K562 (cell line): ENCODE measurements around the gene LIPI. TPM values are rescaled to one million over a fixed set of nuclear protein-coding genes. Genes with fewer than 3 reads are reported as not detected.

Experiments
- ATAC-seq: fragments of 200-7000 bp; cut with Tn5 transposase; 3 replicates; pipeline ENCODE4 v1.9.1; 2020; ENCODE audit warnings: moderate library complexity
- BruUV-seq: library from RNA; stranded (reverse); fragments of 400-500 nt; replicated peaks from 2 replicates; lab custom pipeline; 2021; lab: Mats Ljungman, UMichigan
- CTCF ChIA-PET: fragments of 300-600 bp; formaldehyde crosslinking; extraction: SDS; loops from one replicate; lab custom pipeline; 2021; ENCODE audit warnings: low intra/inter-chr PET ratio; lab: Yijun Ruan, JAX
- POLR2A ChIA-PET: fragments of 300-600, 350-650 bp; sonication (Branson Sonifier 250); formaldehyde crosslinking; extraction: SDS; loops from one replicate; lab custom pipeline; 2021; ENCODE audit warnings: antibody characterized with exemption, inconsistent platforms; lab: Yijun Ruan, JAX
- DNase-seq, 4 experiments: peaks; one replicate each; pipeline versions ENCODE4 v3.0.0 to v3.0.0-alpha.2; 2011 to 2018; ENCODE audit warnings: low spot score in 3 of 4, mixed read lengths in 3 of 4; ENCODE audit errors: extremely low read depth in 1 of 4
- FAIRE-seq: peaks from 2 replicates; lab custom pipeline; 2011; peaks lifted over from hg19 to GRCh38; lab: Jason Lieb, UNC
- H2AFZ ChIP-seq: 2 replicates; pipeline ENCODE4 v1.6.0; 2011; ENCODE audit warnings: low read depth, low read length, control low read depth, inconsistent platforms
- H3K27ac ChIP-seq: fragments of 200-600 bp; 3 replicates; pipeline ENCODE4 v1.8.0; 2011; ENCODE audit warnings: low read depth, mild to moderate bottlenecking, control low read depth, inconsistent platforms, low read length, moderate library complexity, mixed read lengths; ENCODE audit errors: extremely low read depth
- H3K27me3 ChIP-seq, 2 experiments: fragments of 300-600 bp in 1 of 2; 2 replicates in 1 of 2; 3 replicates in 1 of 2; pipeline versions ENCODE4 v1.6.0 to v1.8.0; 2011; ENCODE audit warnings: inconsistent platforms in 2 of 2, low read length in 2 of 2, mild to moderate bottlenecking in 1 of 2, mixed read lengths in 1 of 2, moderate library complexity in 1 of 2; ENCODE audit not compliant: control insufficient read depth in 2 of 2, insufficient read depth in 2 of 2
- H3K36me3 ChIP-seq: fragments of 300-600 bp; 3 replicates; pipeline ENCODE4 v1.8.0; 2011; ENCODE audit warnings: mild to moderate bottlenecking, low read length, inconsistent platforms; ENCODE audit not compliant: control insufficient read depth, insufficient read depth
- H3K4me1 ChIP-seq, 2 experiments: fragments of 200-600 bp in 1 of 2; replicated peaks in 1 of 2; 2 replicates in 1 of 2; 3 replicates in 1 of 2; pipeline versions ENCODE4 v1.5.1 to v1.8.0; 2011; ENCODE audit warnings: inconsistent platforms in 2 of 2, low read length in 2 of 2, mild to moderate bottlenecking in 1 of 2, mixed read lengths in 1 of 2, moderate library complexity in 1 of 2; ENCODE audit not compliant: control insufficient read depth in 2 of 2, insufficient read depth in 2 of 2
- H3K4me2 ChIP-seq: 2 replicates; pipeline ENCODE4 v1.6.1; 2011; ENCODE audit warnings: low read length, control low read depth, inconsistent platforms, mixed read lengths; ENCODE audit not compliant: insufficient read depth
- H3K4me3 ChIP-seq: fragments of 200-600 bp; sonication (generic), shearing (Covaris generic); 2 replicates; pipeline ENCODE4 v1.5.1; 2016; ENCODE audit warnings: control low read depth, inconsistent platforms
- H3K79me2 ChIP-seq: fragments of 200-600 bp; 3 replicates; pipeline ENCODE4 v1.8.0; 2011; ENCODE audit warnings: low read length, inconsistent platforms; ENCODE audit not compliant: control insufficient read depth, insufficient read depth
- H3K9ac ChIP-seq, 2 experiments: 2 replicates each; pipeline versions ENCODE4 v1.6.0 to v1.6.1; 2011; ENCODE audit warnings: low read depth in 2 of 2, low read length in 2 of 2, control low read depth in 1 of 2, inconsistent platforms in 1 of 2, mild to moderate bottlenecking in 1 of 2, mixed read lengths in 1 of 2; ENCODE audit not compliant: insufficient read depth in 1 of 2
- H3K9me1 ChIP-seq: one replicate; pipeline ENCODE4 v1.6.0; 2011; ENCODE audit warnings: inconsistent platforms, mild to moderate bottlenecking, low read length, moderate library complexity; ENCODE audit not compliant: control insufficient read depth, insufficient read depth
- H3K9me3 ChIP-seq: replicated peaks from 2 replicates; pipeline ENCODE4 v1.5.1; 2011; ENCODE audit warnings: low read depth, low read length, inconsistent platforms; ENCODE audit not compliant: control insufficient read depth, insufficient read depth
- H4K20me1 ChIP-seq: replicated peaks from 2 replicates; pipeline ENCODE4 v1.6.1; 2011; ENCODE audit warnings: low read length, inconsistent platforms, mixed read lengths; ENCODE audit not compliant: control insufficient read depth, insufficient read depth
- BMI1 ChIP-seq: fragments of 150-350 bp; IDR thresholded peaks from 2 replicates; pipeline ENCODE4 v1.6.1; 2014; ENCODE audit warnings: low read length
- CREB1 ChIP-seq, 2 experiments: sonication (generic) in 1 of 2; formaldehyde crosslinking in 1 of 2; IDR thresholded peaks; 2 replicates each; pipeline versions ENCODE4 v1.6.1 to v1.8.0; 2012 to 2022; ENCODE audit warnings: inconsistent platforms in 1 of 2, mild to moderate bottlenecking in 1 of 2, missing genetic modification reagents in 1 of 2, moderate library complexity in 1 of 2
- CTBP1 ChIP-seq: fragments of 450-650 bp; IDR thresholded peaks from 2 replicates; pipeline ENCODE4 v1.6.1; 2016; ENCODE audit warnings: borderline replicate concordance
- E2F3 ChIP-seq: fragments of 250-450 bp; sonication (Bioruptor Pico); IDR thresholded peaks from 2 replicates; pipeline ENCODE4 v1.4.0; 2020; ENCODE audit warnings: mild to moderate bottlenecking
- FOXK2 ChIP-seq, 2 experiments: fragments of 450-650 bp; IDR thresholded peaks in 1 of 2; conservative IDR thresholded peaks in 1 of 2; 2 replicates each; pipeline ENCODE4 v1.6.1; 2016; ENCODE audit warnings: low read depth in 2 of 2, mild to moderate bottlenecking in 1 of 2
- MCM7 ChIP-seq, 2 experiments: fragments of 450-650 bp; IDR thresholded peaks; 2 replicates each; pipeline ENCODE4 v1.6.1; 2016 to 2018
- MED1 ChIP-seq: sonication (generic); formaldehyde crosslinking; IDR thresholded peaks from 2 replicates; pipeline ENCODE4 v1.8.1; 2023; ENCODE audit warnings: missing genetic modification reagents, borderline replicate concordance
- NBN ChIP-seq: fragments of 450-650 bp; IDR thresholded peaks from 2 replicates; pipeline ENCODE4 v1.6.1; 2016; ENCODE audit warnings: low read depth, mild to moderate bottlenecking
- RBFOX2 ChIP-seq: fragments of 200-400 bp; formaldehyde crosslinking; IDR thresholded peaks from 2 replicates; pipeline ENCODE4 v1.6.1; 2017; ENCODE audit warnings: low read depth, mild to moderate bottlenecking, low read length, moderate library complexity
- THRB ChIP-seq: fragments of 450-650 bp; formaldehyde crosslinking; conservative IDR thresholded peaks from 2 replicates; pipeline ENCODE4 v1.4.0; 2022; ENCODE audit warnings: mild to moderate bottlenecking, missing genetic modification characterization
- YY1 ChIP-seq, 3 experiments: IDR thresholded peaks; 2 replicates each; pipeline ENCODE4 v1.6.1; 2011; ENCODE audit warnings: low read length in 2 of 3, mild to moderate bottlenecking in 2 of 3, moderate library complexity in 2 of 3, borderline replicate concordance in 1 of 3, control low read depth in 1 of 3, low read depth in 1 of 3; ENCODE audit not compliant: insufficient read depth in 3 of 3, insufficient replicate concordance in 2 of 3, control insufficient read depth in 1 of 3, insufficient read length in 1 of 3; ENCODE audit errors: extremely low read depth in 1 of 3
- ZEB2 ChIP-seq: fragments of 450-650 bp; IDR thresholded peaks from 2 replicates; pipeline ENCODE4 v1.6.1; 2016
- ZNF133 ChIP-seq: fragments of 250-450 bp; sonication (Bioruptor Pico); IDR thresholded peaks from 2 replicates; pipeline ENCODE4 v1.4.0; 2020; ENCODE audit warnings: mild to moderate bottlenecking
- ZNF24 ChIP-seq: fragments of 450-650 bp; IDR thresholded peaks from 2 replicates; pipeline ENCODE4 v1.6.1; 2016
- ZNF696 ChIP-seq: fragments of 250-450 bp; sonication (Bioruptor Pico); conservative IDR thresholded peaks from 2 replicates; pipeline ENCODE4 v1.4.0; 2020; ENCODE audit warnings: mild to moderate bottlenecking, moderate library complexity
- WGBS: fragments of 100-300 bp; shearing (Covaris generic); methylation state at CpG from one replicate; pipeline ENCODE4 v1.1.6; 2016; ENCODE audit warnings: low coverage, mixed read lengths; ENCODE audit not compliant: insufficient coverage; ENCODE audit errors: missing lambda C conversion rate; 5-methylcytosine and 5-hydroxymethylcytosine counted together
- in situ Hi-C: fragments of 300-500 bp; cut with MboI; formaldehyde crosslinking; loops from 4 replicates; pipeline ENCODE4 v1.15.0; 2018; ENCODE audit warnings: inconsistent platforms, mixed read lengths
- intact Hi-C: fragments of 100-400 bp; cut with micrococcal nuclease; formaldehyde crosslinking; loops from 2 replicates; pipeline ENCODE4 v1.14.2; 2022
- polyA plus RNA-seq, 8 experiments: library from polyadenylated mRNA; depleted of rRNA in 4 of 8; stranded (reverse) in 5 of 8; unstranded in 3 of 8; fragments of >200 nt; fragmentation: Nextera tagmentation in 2 of 8; fragmentation: Illumina TruSeq in 1 of 8; extraction: Ambion mirVana in 2 of 8; extraction: Trizol in 1 of 8; gene quantifications; 2 replicates each; pipeline versions ENCODE4 v1.2.1 to v1.2.3, GENCODE V29; 2011 to 2014; ENCODE audit warnings: inconsistent platforms in 1 of 8, missing spikeins in 1 of 8
- total RNA-seq, 7 experiments: library from RNA; depleted of rRNA in 6 of 7; stranded (reverse); fragments of >200 nt in 6 of 7; fragmentation: Illumina TruSeq in 2 of 7; extraction: Trizol in 2 of 7; gene quantifications; 2 replicates each; pipeline versions ENCODE4 v1.2.1 to v1.2.3, GENCODE V29; 2011 to 2021; ENCODE audit warnings: low replicate concordance in 1 of 7
- TF ChIP-seq, protein P1 (sequence below), 3 experiments: IDR thresholded peaks in 2 of 3; conservative IDR thresholded peaks in 1 of 3; 2 replicates each; pipeline ENCODE4 v1.5.1; 2011 to 2012; ENCODE audit warnings: low read length in 3 of 3, mild to moderate bottlenecking in 3 of 3, control low read depth in 2 of 3, improper control_type of control experiment in 1 of 3, inconsistent platforms in 1 of 3, low read depth in 1 of 3, mixed read lengths in 1 of 3, moderate library complexity in 1 of 3; ENCODE audit not compliant: insufficient read depth in 2 of 3

The LIPI gene
- total and polyA plus RNA-seq, 9 of the 15 experiments (the other 6 are each of a cell fraction or from before 2014, with no cell fraction given), result not detected

GRCh38 chr21:14088391-14088790, 122.4 kb downstream of the LIPI start:
- 64% methylated on average over 3 of the region's 6 CpGs for WGBS
- in situ Hi-C loops, result no loop called here
- ATAC-seq, result no peak

GRCh38 chr21:14086553-14086952, 124.2 kb downstream of the LIPI start:
- intact Hi-C loops, result no loop called here
- no peak for ATAC-seq
- TF ChIP-seq THRB (no peak), ZNF133 (CRISPR knock-in tag) (no peak), FOXK2 (conservative IDR thresholded peaks at IDR 0.05 in 1 of 2, IDR thresholded peaks at IDR 0.05 in 1 of 2; ENCODE audit: low read depth in 2 of 2) (no peak), MED1 (CRISPR knock-in tag) (no peak), ZNF696 (CRISPR knock-in tag) (no peak), CTBP1 (no peak), RBFOX2 (no peak), CREB1 (IDR thresholded peaks at IDR 0.05) (no peak), CREB1 (CRISPR knock-in tag; IDR thresholded peaks at IDR 0.05) (no peak), YY1 (IDR thresholded peaks at IDR 0.05; ENCODE audit: borderline replicate concordance in 1 of 3, control insufficient read depth in 1 of 3, extremely low read depth in 1 of 3, insufficient read depth in 3 of 3, insufficient read length in 1 of 3, insufficient replicate concordance in 2 of 3, low read depth in 1 of 3, low read length in 2 of 3) (no peak), NBN (no peak), ZEB2 (no peak), E2F3 (CRISPR knock-in tag) (no peak)
- TF ChIP-seq, protein P1, sequence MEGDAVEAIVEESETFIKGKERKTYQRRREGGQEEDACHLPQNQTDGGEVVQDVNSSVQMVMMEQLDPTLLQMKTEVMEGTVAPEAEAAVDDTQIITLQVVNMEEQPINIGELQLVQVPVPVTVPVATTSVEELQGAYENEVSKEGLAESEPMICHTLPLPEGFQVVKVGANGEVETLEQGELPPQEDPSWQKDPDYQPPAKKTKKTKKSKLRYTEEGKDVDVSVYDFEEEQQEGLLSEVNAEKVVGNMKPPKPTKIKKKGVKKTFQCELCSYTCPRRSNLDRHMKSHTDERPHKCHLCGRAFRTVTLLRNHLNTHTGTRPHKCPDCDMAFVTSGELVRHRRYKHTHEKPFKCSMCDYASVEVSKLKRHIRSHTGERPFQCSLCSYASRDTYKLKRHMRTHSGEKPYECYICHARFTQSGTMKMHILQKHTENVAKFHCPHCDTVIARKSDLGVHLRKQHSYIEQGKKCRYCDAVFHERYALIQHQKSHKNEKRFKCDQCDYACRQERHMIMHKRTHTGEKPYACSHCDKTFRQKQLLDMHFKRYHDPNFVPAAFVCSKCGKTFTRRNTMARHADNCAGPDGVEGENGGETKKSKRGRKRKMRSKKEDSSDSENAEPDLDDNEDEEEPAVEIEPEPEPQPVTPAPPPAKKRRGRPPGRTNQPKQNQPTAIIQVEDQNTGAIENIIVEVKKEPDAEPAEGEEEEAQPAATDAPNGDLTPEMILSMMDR (IDR thresholded peaks at IDR 0.05 in 2 of 3, conservative IDR thresholded peaks at IDR 0.05 in 1 of 3; ENCODE audit: insufficient read depth in 2 of 3, low read depth in 1 of 3, low read length in 3 of 3), result no peak

More at GRCh38 chr21:14088391-14088790, 122.4 kb downstream of the LIPI start:
- no peak overlapping the region for H3K4me3 ChIP-seq
- no peak overlapping the region for H2AFZ ChIP-seq
- no peaks in the 10 kb centered on the region for H3K27me3 ChIP-seq
- TF ChIP-seq MCM7 (IDR thresholded peaks at IDR 0.05), result no peak
- TF ChIP-seq ZNF24, result no peak
- TF ChIP-seq BMI1, result no peak
- DNase-seq (no peak), FAIRE-seq (no peak)
- no peaks in the 10 kb centered on the region for H3K9me3 ChIP-seq
- H3K79me2 ChIP-seq, result no peaks in the 10 kb centered on the region
- ChIA-PET POLR2A (interaction anchor here (0.6 kb wide), 1 partner anchor 12 kb away, joined by 3 read pairs; no protein-coding TSS in a partner anchor), CTCF (no interaction called here)
- H3K36me3 ChIP-seq, result no peaks in the 10 kb centered on the region
- H3K4me1 ChIP-seq, result no peaks in the 10 kb centered on the region
- H4K20me1 ChIP-seq, result no peaks in the 10 kb centered on the region
- H3K4me2 ChIP-seq, result no peak overlapping the region
- BruUV-seq, result no TSS peak
- no peak overlapping the region for H3K27ac ChIP-seq
- intact Hi-C loops, result no loop called here
- H3K9ac ChIP-seq, result no peak overlapping the region
- H3K9me1 ChIP-seq, result no peaks in the 10 kb centered on the region

More at GRCh38 chr21:14086553-14086952, 124.2 kb downstream of the LIPI start:
- H4K20me1 ChIP-seq, result no peaks in the 10 kb centered on the region
- in situ Hi-C loops, result no loop called here
- no peak overlapping the region for H3K4me2 ChIP-seq
- H3K4me1 ChIP-seq, result no peaks in the 10 kb centered on the region
- H3K79me2 ChIP-seq, result no peaks in the 10 kb centered on the region
- DNase-seq, result no peak
- H3K27ac ChIP-seq, result no peak overlapping the region
- no TSS peak for BruUV-seq
- no peak for FAIRE-seq
- no peaks in the 10 kb centered on the region for H3K27me3 ChIP-seq
- no peaks in the 10 kb centered on the region for H3K9me3 ChIP-seq
- H3K9ac ChIP-seq, result no peak overlapping the region
- no peaks in the 10 kb centered on the region for H3K36me3 ChIP-seq
- H3K4me3 ChIP-seq, result no peak overlapping the region
- no peak overlapping the region for H2AFZ ChIP-seq
- POLR2A ChIA-PET, result no interaction called here
- CTCF ChIA-PET, result no interaction called here
- H3K9me1 ChIP-seq, result no peaks in the 10 kb centered on the region
